ENCODE measurements around the gene DEFB128. TPM values are rescaled to one million over a fixed set of nuclear protein-coding genes. Genes with fewer than 3 reads are reported as not detected.
A peak's percentile ranks its signal among the peaks of the same experiment; 100 is the strongest.

The DEFB128 gene
- not detected for total RNA-seq
- not detected for total RNA-seq (2013)

DNA sequence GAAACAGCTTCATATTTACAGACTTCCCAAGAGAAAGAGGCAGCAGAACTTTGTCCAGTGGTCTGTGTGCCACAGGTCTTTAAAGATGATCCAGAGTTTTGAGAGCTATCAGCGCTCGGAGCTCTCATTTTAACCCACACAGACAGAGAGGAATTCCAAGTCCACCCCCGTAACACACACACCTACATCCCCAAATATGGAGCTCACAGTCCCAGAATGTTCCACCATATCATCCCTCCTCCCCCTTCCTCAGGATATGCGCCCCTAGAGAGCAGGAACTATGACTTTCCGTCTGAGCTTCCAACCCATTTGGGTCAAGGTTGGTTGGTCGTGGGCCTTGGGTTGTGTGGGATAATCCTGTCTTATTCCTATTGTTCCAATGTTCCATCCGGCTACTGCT lies at the start of gene DEFB128:
TSS of gene DEFB128 (minus strand) at position 101 of the 400 bp plus-strand sequence. CDS start at position 13, 88 bp downstream.
- Mint-ChIP-seq H3K9me3 (no peaks in the 10 kb centered on the region), H3K36me3 (no peaks in the 10 kb centered on the region), H3K27me3 (ENCODE audit: low read depth in 2 of 2) (peaks cover 19 to 71% of the 10 kb centered on the region in 2 donors), H3K27ac (no peak within 1 kb of the TSS), H3K4me3 (no peak within 1 kb of the TSS), H3K4me1 (no peaks in the 10 kb centered on the region)
- TF ChIP-seq CTCF (IDR thresholded peaks at IDR 0.05) = no peak
- H3K27me3 ChIP-seq (ENCODE audit: control insufficient read depth, insufficient read depth, low read length) = no peaks in the 10 kb centered on the region
- no peak within 1 kb of the TSS for H3K27ac ChIP-seq (ENCODE audit: low read length)
- no peak within 1 kb of the TSS for H3K4me3 ChIP-seq (ENCODE audit: low read length)
- H3K36me3 ChIP-seq (ENCODE audit: control insufficient read depth, insufficient read depth, low read length) = no peaks in the 10 kb centered on the region
- WGBS (ENCODE audit: insufficient coverage) = 78% methylated on average over 5 of the region's 7 CpGs
- DNase-seq (no peak), ATAC-seq (no peak)
- no peaks in the 10 kb centered on the region for H3K9me3 ChIP-seq (ENCODE audit: control insufficient read depth, insufficient read depth, low read length)
- H3K4me1 ChIP-seq (ENCODE audit: control insufficient read depth, insufficient read depth, low read length) = no peaks in the 10 kb centered on the region
- intact Hi-C loops (cut with micrococcal nuclease) = no loop called here

DNA sequence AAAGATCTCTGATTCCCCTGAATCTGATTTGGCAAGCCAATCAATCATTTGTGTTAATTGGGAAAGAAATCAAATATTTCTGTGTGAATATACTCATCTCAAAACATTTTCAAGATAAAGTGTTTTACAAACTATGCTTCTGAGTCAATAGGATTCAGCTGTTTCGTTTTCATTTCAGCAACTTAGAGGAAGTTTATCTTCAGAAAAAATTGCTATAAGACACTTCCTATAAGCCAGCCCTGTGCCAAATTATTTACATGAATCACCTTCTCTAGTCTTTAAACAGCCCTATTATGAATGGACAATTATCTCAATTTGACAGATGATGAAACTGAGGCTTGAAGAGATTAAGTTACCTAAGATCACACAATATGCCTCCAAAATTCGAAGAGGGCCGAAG lies 48.4 kb upstream of the DEFB128 start:
- H3K9me3 ChIP-seq (ENCODE audit: control insufficient read depth, insufficient read depth, low read length) = no peaks in the 10 kb centered on the region
- peak in 1 of 2 donors; percentile 10 for DNase-seq
- H3K4me3 ChIP-seq (ENCODE audit: low read length) = no peak overlapping the region
- H3K27me3 Mint-ChIP-seq (ENCODE audit: low read depth in 2 of 2) = peaks cover 0 to 4% of the 10 kb centered on the region in 2 donors
- TF ChIP-seq CTCF (IDR thresholded peaks at IDR 0.05) = no peak
- no peaks in the 10 kb centered on the region for H3K36me3 ChIP-seq (ENCODE audit: control insufficient read depth, insufficient read depth, low read length)
- H3K27me3 ChIP-seq (ENCODE audit: control insufficient read depth, insufficient read depth, low read length) = no peaks in the 10 kb centered on the region
- 64% methylated on average over 3 of the region's 3 CpGs for WGBS (ENCODE audit: insufficient coverage)
- intact Hi-C loops (cut with micrococcal nuclease) = no loop called here
- H3K4me1 ChIP-seq (ENCODE audit: control insufficient read depth, insufficient read depth, low read length) = peaks cover 3% of the 10 kb centered on the region
- H3K27ac Mint-ChIP-seq = peak overlapping the region in 1 of 2 donors; percentile 19
- peaks cover 6% of the 10 kb centered on the region in 2 donors for H3K4me1 Mint-ChIP-seq
- no peak overlapping the region for H3K27ac ChIP-seq (ENCODE audit: low read length)
- H3K9me3 Mint-ChIP-seq = no peaks in the 10 kb centered on the region
- H3K36me3 Mint-ChIP-seq = no peaks in the 10 kb centered on the region
- no peak overlapping the region for H3K4me3 Mint-ChIP-seq
- no peak for ATAC-seq

- no peak for TF ChIP-seq CTCF (IDR thresholded peaks at IDR 0.05)
- ATAC-seq (peak in 1 of 3 donors; percentile 63), DNase-seq (peak in 1 of 2 donors; percentile 33)
- Mint-ChIP-seq H3K4me1 (peaks cover 6% of the 10 kb centered on the region in 2 donors), H3K27me3 (ENCODE audit: low read depth in 2 of 2) (peaks cover 0 to 4% of the 10 kb centered on the region in 2 donors), H3K36me3 (no peaks in the 10 kb centered on the region), H3K27ac (peak overlapping the region in 1 of 2 donors; percentile 19), H3K4me3 (no peak overlapping the region), H3K9me3 (no peaks in the 10 kb centered on the region)
- intact Hi-C loops (cut with micrococcal nuclease) = no loop called here
- no peaks in the 10 kb centered on the region for H3K36me3 ChIP-seq (ENCODE audit: control insufficient read depth, insufficient read depth, low read length)
- 8% methylated on average over 4 of the region's 4 CpGs for WGBS (ENCODE audit: insufficient coverage)
- peaks cover 3% of the 10 kb centered on the region for H3K4me1 ChIP-seq (ENCODE audit: control insufficient read depth, insufficient read depth, low read length)
- H3K27me3 ChIP-seq (ENCODE audit: control insufficient read depth, insufficient read depth, low read length) = no peaks in the 10 kb centered on the region
- H3K9me3 ChIP-seq (ENCODE audit: control insufficient read depth, insufficient read depth, low read length) = no peaks in the 10 kb centered on the region
- H3K4me3 ChIP-seq (ENCODE audit: low read length) = no peak overlapping the region
- no peak overlapping the region for H3K27ac ChIP-seq (ENCODE audit: low read length)
Observed at GRCh38 chr20:237489-237888, 48.0 kb upstream of the DEFB128 start.

GRCh38 chr20:235891-236290 lies 46.4 kb upstream of the DEFB128 start:
- 100% methylated on average over 1 of the region's 1 CpG for WGBS (ENCODE audit: insufficient coverage)
- TF ChIP-seq CTCF (IDR thresholded peaks at IDR 0.05) = no peak
- Histone ChIP-seq H3K27me3 (ENCODE audit: control insufficient read depth, insufficient read depth, low read length) (no peaks in the 10 kb centered on the region), H3K9me3 (ENCODE audit: control insufficient read depth, insufficient read depth, low read length) (no peaks in the 10 kb centered on the region), H3K27ac (ENCODE audit: low read length) (no peak overlapping the region), H3K4me1 (ENCODE audit: control insufficient read depth, insufficient read depth, low read length) (peaks cover 3% of the 10 kb centered on the region), H3K36me3 (ENCODE audit: control insufficient read depth, insufficient read depth, low read length) (no peaks in the 10 kb centered on the region), H3K4me3 (ENCODE audit: low read length) (no peak overlapping the region)
- H3K27me3 Mint-ChIP-seq (ENCODE audit: low read depth in 2 of 2) = peaks cover 0 to 6% of the 10 kb centered on the region in 2 donors
- no peak for DNase-seq
- H3K9me3 Mint-ChIP-seq = no peaks in the 10 kb centered on the region
- intact Hi-C loops (cut with micrococcal nuclease) = no loop called here
- no peak overlapping the region for H3K4me3 Mint-ChIP-seq
- no peaks in the 10 kb centered on the region for H3K36me3 Mint-ChIP-seq
- no peak for ATAC-seq
- no peak overlapping the region for H3K27ac Mint-ChIP-seq
- H3K4me1 Mint-ChIP-seq = peaks cover 6% of the 10 kb centered on the region in 2 donors
